ENCODE data around the gene METTL25B. TPM values are rescaled to one million over a fixed set of nuclear protein-coding genes. Genes with fewer than 3 reads are reported as not detected.

Gene METTL25B
- total and polyA plus RNA-seq, 4 donors: 8.1 to 36.0 (median 31.6) TPM

DNA sequence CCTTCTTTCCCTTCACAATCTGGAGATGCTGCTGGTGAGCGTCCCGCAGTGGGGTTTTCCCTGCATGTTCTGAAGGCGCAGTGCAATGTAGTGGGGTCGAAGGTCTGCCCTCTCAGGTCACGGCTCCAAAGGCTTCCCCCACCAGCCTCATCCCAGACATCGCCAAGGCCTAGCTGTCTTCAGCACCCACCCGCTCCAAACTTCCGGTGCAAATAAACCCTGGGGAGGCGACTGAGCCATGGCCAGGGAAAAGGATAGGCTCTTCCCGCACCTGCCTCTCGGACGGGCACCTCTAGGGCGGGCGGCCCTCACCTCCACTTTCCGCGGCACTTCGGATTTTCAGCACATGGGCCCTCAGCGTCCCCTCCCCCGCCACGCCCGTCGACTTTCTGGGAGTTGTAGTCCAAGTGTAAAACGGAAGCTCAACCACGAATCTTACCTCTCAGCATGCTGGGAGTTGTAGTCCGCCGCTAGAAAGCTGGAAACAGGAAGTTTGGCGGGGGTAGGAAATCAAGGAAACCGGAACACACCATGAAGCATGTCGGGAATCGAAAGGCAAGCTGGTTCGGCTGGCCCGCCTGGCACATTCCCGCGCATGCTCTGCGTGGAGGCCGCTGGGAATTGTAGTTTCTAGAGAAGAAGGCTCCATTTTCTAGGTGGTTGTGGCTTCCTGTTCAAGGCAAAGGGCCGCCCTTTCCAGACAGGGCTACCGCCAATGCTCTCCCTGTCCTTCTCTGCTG lies 12.6 kb downstream of the METTL25B start, which contains the start of gene MRPL24:
Gene MRPL24, minus strand, starts transcription at position 348 of the 740 bp plus-strand sequence. CDS start 2,384 bp downstream, outside the sequence.
- Histone ChIP-seq H3K4me3 (ENCODE audit: low read depth, low read length) (peak within 1 kb of the TSS; percentile 96), H3K27ac (ENCODE audit: low read depth, low read length) (peak within 1 kb of the TSS; percentile 93), H3K27me3 (ENCODE audit: control insufficient read depth, insufficient read depth, low read length) (no peaks in the 10 kb centered on the region), H3K9me3 (ENCODE audit: control insufficient read depth, insufficient read depth, low read length) (no peaks in the 10 kb centered on the region), H3K4me1 (ENCODE audit: control insufficient read depth, insufficient read depth, low read length) (peaks cover 11% of the 10 kb centered on the region), H3K36me3 (ENCODE audit: control insufficient read depth, insufficient read depth, low read length) (peaks cover 45% of the 10 kb centered on the region)
- under 1% methylated on average over 29 of the region's 38 CpGs for WGBS (ENCODE audit: insufficient coverage)
- peak in 5 of 6 donors; percentile 98 to 100 (median 100) for DNase-seq (ENCODE audit: low read depth in 4 of 6, low spot score in 6 of 6)

DNA sequence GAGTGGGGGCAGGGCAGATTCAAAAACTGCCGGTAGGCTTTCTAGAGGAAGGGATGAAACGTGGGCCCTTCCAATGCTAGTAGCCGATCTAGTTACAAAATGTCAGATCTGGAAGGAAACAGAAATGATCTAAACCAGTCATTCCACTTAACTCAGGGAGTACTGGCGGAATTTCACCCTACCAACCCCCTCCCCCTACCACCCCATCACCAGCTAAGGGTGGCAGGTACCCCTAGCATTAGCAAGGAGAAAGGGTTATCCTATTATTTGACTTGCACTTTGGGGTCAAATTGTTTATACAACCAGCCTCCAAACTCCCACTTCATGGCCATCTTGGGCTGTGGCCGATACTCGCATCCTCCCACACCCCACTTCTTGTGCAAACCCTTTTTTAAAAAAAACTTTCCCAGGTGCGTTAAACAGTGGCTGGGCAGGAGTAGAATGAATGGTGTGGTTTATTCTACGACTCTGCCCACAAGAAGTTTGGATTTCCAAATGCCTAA lies 13.3 kb downstream of the METTL25B start:
- no peak for DNase-seq (ENCODE audit: low read depth in 4 of 6, low spot score in 6 of 6)
- no CpG with 5 or more reads among the region's 8 CpGs for WGBS (ENCODE audit: insufficient coverage)
- H3K36me3 ChIP-seq (ENCODE audit: control insufficient read depth, insufficient read depth, low read length): peaks cover 45% of the 10 kb centered on the region
- no peaks in the 10 kb centered on the region for H3K9me3 ChIP-seq (ENCODE audit: control insufficient read depth, insufficient read depth, low read length)
- H3K27me3 ChIP-seq (ENCODE audit: control insufficient read depth, insufficient read depth, low read length): no peaks in the 10 kb centered on the region
- peak overlapping the region; percentile 96 for H3K4me3 ChIP-seq (ENCODE audit: low read depth, low read length)
- peaks cover 17% of the 10 kb centered on the region for H3K4me1 ChIP-seq (ENCODE audit: control insufficient read depth, insufficient read depth, low read length)
- peak overlapping the region; percentile 93 for H3K27ac ChIP-seq (ENCODE audit: low read depth, low read length)

GRCh38 chr1:156742017-156742416 lies 13.7 kb downstream of the METTL25B start:
- H3K27me3 ChIP-seq (ENCODE audit: control insufficient read depth, insufficient read depth, low read length): no peaks in the 10 kb centered on the region
- no peak overlapping the region for H3K4me3 ChIP-seq (ENCODE audit: low read depth, low read length)
- H3K27ac ChIP-seq (ENCODE audit: low read depth, low read length): no peak overlapping the region
- WGBS (ENCODE audit: insufficient coverage): 100% methylated on average over 2 of the region's 3 CpGs
- H3K36me3 ChIP-seq (ENCODE audit: control insufficient read depth, insufficient read depth, low read length): peaks cover 42% of the 10 kb centered on the region
- DNase-seq (ENCODE audit: low read depth in 4 of 6, low spot score in 6 of 6): no peak
- no peaks in the 10 kb centered on the region for H3K9me3 ChIP-seq (ENCODE audit: control insufficient read depth, insufficient read depth, low read length)
- peaks cover 22% of the 10 kb centered on the region for H3K4me1 ChIP-seq (ENCODE audit: control insufficient read depth, insufficient read depth, low read length)

GRCh38 chr1:156742801-156743200 lies 14.5 kb downstream of the METTL25B start:
- H3K9me3 ChIP-seq (ENCODE audit: control insufficient read depth, insufficient read depth, low read length): no peaks in the 10 kb centered on the region
- DNase-seq (ENCODE audit: low read depth in 4 of 6, low spot score in 6 of 6): no peak
- H3K4me3 ChIP-seq (ENCODE audit: low read depth, low read length): no peak overlapping the region
- H3K27me3 ChIP-seq (ENCODE audit: control insufficient read depth, insufficient read depth, low read length): no peaks in the 10 kb centered on the region
- 100% methylated on average over 1 of the region's 4 CpGs for WGBS (ENCODE audit: insufficient coverage)
- peaks cover 30% of the 10 kb centered on the region for H3K4me1 ChIP-seq (ENCODE audit: control insufficient read depth, insufficient read depth, low read length)
- peaks cover 34% of the 10 kb centered on the region for H3K36me3 ChIP-seq (ENCODE audit: control insufficient read depth, insufficient read depth, low read length)
- H3K27ac ChIP-seq (ENCODE audit: low read depth, low read length): no peak overlapping the region

DNA sequence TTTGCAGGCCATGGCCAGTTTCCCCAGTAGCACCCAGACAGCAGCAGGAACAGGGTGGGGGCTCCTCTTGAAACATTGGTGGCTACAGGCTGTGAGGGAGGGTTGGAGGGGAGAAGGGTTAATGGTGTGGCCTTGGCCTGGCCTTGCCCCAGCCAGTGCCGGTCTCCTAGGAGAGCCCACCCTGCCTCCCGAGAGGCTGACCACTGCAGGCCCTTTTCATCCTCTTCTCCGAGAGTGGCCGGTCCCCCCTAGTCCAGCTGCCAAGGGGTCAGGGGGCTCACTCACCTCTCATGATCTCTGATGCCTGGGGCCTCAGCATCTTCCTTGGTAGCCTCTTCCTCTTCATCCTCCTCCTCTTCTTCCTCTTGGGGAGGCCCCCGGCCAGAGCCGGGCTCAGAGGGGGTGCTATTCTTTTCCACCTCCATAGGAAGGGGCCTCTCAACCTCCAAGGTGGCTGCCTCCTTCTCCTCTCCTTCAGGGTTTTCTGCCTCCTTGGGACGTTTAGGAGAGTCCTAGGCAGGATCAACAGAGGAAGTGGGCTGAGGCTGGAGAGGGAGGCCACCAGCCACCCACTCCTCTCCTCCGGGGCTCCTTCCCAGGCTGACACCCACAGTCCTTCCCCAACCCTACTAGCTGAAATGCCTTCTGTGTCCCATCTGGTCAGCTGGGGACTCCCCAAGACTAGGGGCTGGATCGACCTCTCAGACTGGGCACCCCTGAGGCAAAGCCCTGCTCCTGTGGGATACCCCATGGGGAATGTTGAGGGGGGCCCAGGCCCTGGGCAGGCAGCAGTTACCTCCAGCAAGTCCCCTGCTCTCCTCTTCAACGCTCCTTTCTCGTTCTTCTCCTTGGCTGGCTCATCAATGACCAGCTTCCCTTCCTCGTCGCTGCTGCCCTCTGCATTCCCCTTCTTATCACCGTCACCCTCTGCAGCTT lies 15.4 kb downstream of the METTL25B start:
- H3K9me3 ChIP-seq (ENCODE audit: control insufficient read depth, insufficient read depth, low read length): no peaks in the 10 kb centered on the region
- H3K27ac ChIP-seq (ENCODE audit: low read depth, low read length): no peak overlapping the region
- DNase-seq (ENCODE audit: low read depth in 4 of 6, low spot score in 6 of 6): no peak
- no peak overlapping the region for H3K4me3 ChIP-seq (ENCODE audit: low read depth, low read length)
- no peaks in the 10 kb centered on the region for H3K27me3 ChIP-seq (ENCODE audit: control insufficient read depth, insufficient read depth, low read length)
- H3K36me3 ChIP-seq (ENCODE audit: control insufficient read depth, insufficient read depth, low read length): peaks cover 28% of the 10 kb centered on the region
- H3K4me1 ChIP-seq (ENCODE audit: control insufficient read depth, insufficient read depth, low read length): peaks cover 38% of the 10 kb centered on the region
- WGBS (ENCODE audit: insufficient coverage): 90% methylated on average over 10 of the region's 14 CpGs

DNA sequence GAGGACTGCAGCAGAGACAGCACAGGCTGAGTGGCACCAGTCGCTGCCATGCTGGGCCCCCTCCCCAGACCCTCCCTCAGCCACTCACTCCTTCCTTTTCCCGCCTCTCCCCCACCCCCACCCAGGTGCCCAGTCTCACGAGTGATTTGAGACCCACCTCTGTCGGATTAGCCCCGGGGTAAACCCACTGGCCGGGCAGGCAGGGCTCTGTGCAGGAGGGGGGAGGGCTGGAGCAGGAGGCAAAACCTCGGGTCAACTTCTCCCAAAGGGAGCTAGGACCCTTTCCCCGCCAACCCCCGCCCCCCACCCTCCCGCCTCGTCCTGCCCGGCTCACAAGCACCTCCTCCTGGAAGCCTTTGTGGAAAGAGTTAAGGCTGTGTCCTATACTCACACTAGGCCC lies 16.1 kb downstream of the METTL25B start:
- WGBS (ENCODE audit: insufficient coverage): 88% methylated on average over 1 of the region's 12 CpGs
- Histone ChIP-seq H3K27ac (ENCODE audit: low read depth, low read length) (no peak overlapping the region), H3K4me1 (ENCODE audit: control insufficient read depth, insufficient read depth, low read length) (peaks cover 45% of the 10 kb centered on the region)

DNA sequence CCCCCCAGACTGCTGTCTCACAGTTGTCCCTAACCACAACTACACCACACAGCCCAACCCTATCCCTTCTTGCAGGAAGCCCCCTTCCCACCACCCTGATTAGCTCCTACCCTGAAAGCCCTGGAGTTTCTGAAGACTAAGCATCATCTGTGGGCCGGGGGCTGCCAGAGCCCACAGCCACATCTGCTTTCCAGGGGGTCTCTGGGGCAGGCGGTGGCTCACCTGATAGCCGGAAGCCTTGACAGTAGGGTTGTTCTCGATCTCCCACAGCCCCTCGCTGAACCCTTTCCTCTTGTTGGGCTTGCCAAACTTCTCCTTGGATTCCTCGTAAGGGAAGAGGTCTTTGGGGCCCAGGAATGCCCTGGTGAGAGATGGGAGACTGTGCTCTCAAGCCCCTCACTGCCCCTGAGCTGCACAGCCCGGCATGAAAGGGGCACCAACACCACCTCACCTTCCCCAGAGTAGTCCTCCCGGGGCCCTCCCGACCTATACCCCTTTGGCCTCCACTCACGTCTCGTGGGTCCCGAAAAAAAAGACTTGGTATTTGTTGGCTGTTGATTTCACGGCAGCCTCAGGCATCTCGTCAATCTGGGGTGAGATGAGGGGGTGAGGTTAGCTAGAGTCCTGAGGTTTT lies 16.6 kb downstream of the METTL25B start:
- WGBS (ENCODE audit: insufficient coverage): 89% methylated on average over 5 of the region's 14 CpGs
- no peak overlapping the region for H3K27ac ChIP-seq (ENCODE audit: low read depth, low read length)
- H3K27me3 ChIP-seq (ENCODE audit: control insufficient read depth, insufficient read depth, low read length): no peaks in the 10 kb centered on the region
- H3K36me3 ChIP-seq (ENCODE audit: control insufficient read depth, insufficient read depth, low read length): peaks cover 31% of the 10 kb centered on the region
- H3K4me1 ChIP-seq (ENCODE audit: control insufficient read depth, insufficient read depth, low read length): peaks cover 51% of the 10 kb centered on the region
- H3K9me3 ChIP-seq (ENCODE audit: control insufficient read depth, insufficient read depth, low read length): no peaks in the 10 kb centered on the region
- no peak overlapping the region for H3K4me3 ChIP-seq (ENCODE audit: low read depth, low read length)
- no peak for DNase-seq (ENCODE audit: low read depth in 4 of 6, low spot score in 6 of 6)

More for the DNA sequence above, 16.1 kb downstream of the METTL25B start:
- H3K27me3 ChIP-seq (ENCODE audit: control insufficient read depth, insufficient read depth, low read length): no peaks in the 10 kb centered on the region
- no peak overlapping the region for H3K4me3 ChIP-seq (ENCODE audit: low read depth, low read length)
- H3K36me3 ChIP-seq (ENCODE audit: control insufficient read depth, insufficient read depth, low read length): peaks cover 31% of the 10 kb centered on the region
- DNase-seq (ENCODE audit: low read depth in 4 of 6, low spot score in 6 of 6): no peak
- H3K9me3 ChIP-seq (ENCODE audit: control insufficient read depth, insufficient read depth, low read length): no peaks in the 10 kb centered on the region

GRCh38 chr1:156745881-156746280 lies 17.6 kb downstream of the METTL25B start:
- Histone ChIP-seq H3K27ac (ENCODE audit: low read depth, low read length) (peak overlapping the region; percentile 99), H3K4me3 (ENCODE audit: low read depth, low read length) (no peak overlapping the region), H3K27me3 (ENCODE audit: control insufficient read depth, insufficient read depth, low read length) (no peaks in the 10 kb centered on the region), H3K9me3 (ENCODE audit: control insufficient read depth, insufficient read depth, low read length) (no peaks in the 10 kb centered on the region), H3K36me3 (ENCODE audit: control insufficient read depth, insufficient read depth, low read length) (peaks cover 34% of the 10 kb centered on the region), H3K4me1 (ENCODE audit: control insufficient read depth, insufficient read depth, low read length) (peaks cover 53% of the 10 kb centered on the region)
- no peak for DNase-seq (ENCODE audit: low read depth in 4 of 6, low spot score in 6 of 6)
- 87% methylated on average over 3 of the region's 3 CpGs for WGBS (ENCODE audit: insufficient coverage)

GRCh38 chr1:156746406-156746727 lies 18.1 kb downstream of the METTL25B start:
- H3K36me3 ChIP-seq (ENCODE audit: control insufficient read depth, insufficient read depth, low read length): peaks cover 34% of the 10 kb centered on the region
- 44% methylated on average over 8 of the region's 9 CpGs for WGBS (ENCODE audit: insufficient coverage)
- H3K4me3 ChIP-seq (ENCODE audit: low read depth, low read length): peak overlapping the region; percentile 73
- H3K4me1 ChIP-seq (ENCODE audit: control insufficient read depth, insufficient read depth, low read length): peaks cover 50% of the 10 kb centered on the region
- H3K27ac ChIP-seq (ENCODE audit: low read depth, low read length): peak overlapping the region; percentile 99
- H3K9me3 ChIP-seq (ENCODE audit: control insufficient read depth, insufficient read depth, low read length): no peaks in the 10 kb centered on the region
- DNase-seq (ENCODE audit: low read depth in 4 of 6, low spot score in 6 of 6): no peak
- H3K27me3 ChIP-seq (ENCODE audit: control insufficient read depth, insufficient read depth, low read length): no peaks in the 10 kb centered on the region

Data from spinal cord (tissue), 10 donors.